Measurements from ENCODE around the gene CPT1C. TPM values are rescaled to one million over a fixed set of nuclear protein-coding genes. Genes with fewer than 3 reads are reported as not detected.

CPT1C gene
- total and polyA plus RNA-seq, 2 of the 8 experiments (the other 6 are each of a cell fraction or from before 2014, with no cell fraction given): 79.6 to 91.8 TPM

DNA sequence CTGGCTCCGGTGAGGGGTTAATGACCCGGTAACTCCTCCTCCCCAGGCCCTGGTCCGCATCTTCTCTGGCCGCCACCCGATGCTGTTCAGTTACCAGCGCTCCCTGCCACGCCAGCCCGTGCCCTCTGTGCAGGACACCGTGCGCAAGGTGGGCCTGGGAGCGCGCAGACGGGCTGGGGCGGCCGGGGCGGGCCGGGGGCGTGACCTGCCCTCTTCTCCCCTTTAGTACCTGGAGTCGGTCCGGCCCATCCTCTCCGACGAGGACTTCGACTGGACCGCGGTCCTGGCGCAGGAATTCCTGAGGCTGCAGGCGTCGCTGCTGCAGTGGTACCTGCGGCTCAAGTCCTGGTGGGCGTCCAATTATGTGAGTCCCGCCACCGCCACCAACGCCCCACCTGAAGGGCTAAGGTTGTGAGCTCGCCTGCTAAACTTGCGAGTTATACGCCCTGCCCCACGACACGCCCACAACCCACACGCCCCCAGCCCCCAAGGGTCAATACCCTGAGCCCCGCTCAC lies 10.4 kb downstream of the CPT1C start:
- ChIA-PET POLR2A (ENCODE audit: partially characterized antibody) (interaction anchor here (0.5 to 1.9 kb wide), 3 partner anchors 11 to 127 kb away, joined by 3 to 8 read pairs (median 4); partner anchors contain the start of gene CPT1C), CTCF (ENCODE audit: partially characterized antibody) (no interaction called here)
- no peaks in the 10 kb centered on the region for H3K79me1 ChIP-seq (ENCODE audit: low read depth, low read length)
- no peak overlapping the region for H4K5ac ChIP-seq (ENCODE audit: insufficient read length, low read depth, low read length)
- H3K56ac ChIP-seq (replicated peaks; ENCODE audit: insufficient read length, low read depth, low read length): no peak overlapping the region
- peaks cover 13 to 29% (median 23%) of the 10 kb centered on the region in 4 experiments for H3K36me3 ChIP-seq (ENCODE audit: control insufficient read depth in 2 of 4, insufficient read depth in 4 of 4, low read length in 3 of 4)
- H4K91ac ChIP-seq (replicated peaks; ENCODE audit: insufficient read length, low read length): no peak overlapping the region
- no peak overlapping the region for H2AFZ ChIP-seq (ENCODE audit: low read length)
- H3K27me3 ChIP-seq (replicated peaks in 1 of 4; ENCODE audit: control insufficient read depth in 3 of 4, extremely low read depth in 1 of 4, insufficient read depth in 3 of 4, low read length in 3 of 4): no peaks in the 10 kb centered on the region
- no peak overlapping the region for H2BK20ac ChIP-seq (ENCODE audit: low read length)
- peaks cover 0 to 1% of the 10 kb centered on the region in 2 experiments for H4K20me1 ChIP-seq (replicated peaks in 1 of 2; ENCODE audit: control insufficient read depth in 1 of 2, insufficient read depth in 2 of 2, low read length in 2 of 2)
- no peak for TF ChIP-seq FOSL1 (IDR thresholded peaks at IDR 0.05; ENCODE audit: insufficient read depth, low read depth, low read length)
- TF ChIP-seq RXRA (IDR thresholded peaks at IDR 0.05; ENCODE audit: insufficient read depth, low read depth, low read length): no peak
- no peak for TF ChIP-seq MAFK (IDR thresholded peaks at IDR 0.05; ENCODE audit: low read depth, low read length)
- no peak for TF ChIP-seq KDM5A (IDR thresholded peaks at IDR 0.05; ENCODE audit: low read length)
- no peak for TF ChIP-seq GTF2F1 (IDR thresholded peaks at IDR 0.05; ENCODE audit: borderline replicate concordance, low read depth, low read length)
- no peak for TF ChIP-seq CBX8 (IDR thresholded peaks at IDR 0.05; ENCODE audit: borderline replicate concordance, low read depth, low read length)
- no peak for TF ChIP-seq TBP (IDR thresholded peaks at IDR 0.05; ENCODE audit: low read depth, low read length)
- TF ChIP-seq POLR2AphosphoS5 (IDR thresholded peaks at IDR 0.05; ENCODE audit: low read depth, low read length): no peak
- no peak for TF ChIP-seq YY1 (IDR thresholded peaks at IDR 0.05; ENCODE audit: low read depth, low read length)
- no peak for TF ChIP-seq PHF8 (conservative IDR thresholded peaks at IDR 0.05; ENCODE audit: low read depth, low read length)
- no peak for TF ChIP-seq KDM1A (IDR thresholded peaks at IDR 0.05; ENCODE audit: borderline replicate concordance, low read length)
- H3K9me3 ChIP-seq (ENCODE audit: insufficient read depth in 2 of 2, low read depth in 1 of 2, low read length in 1 of 2): no peaks in the 10 kb centered on the region
- no peak overlapping the region for H4K8ac ChIP-seq (ENCODE audit: extremely low read depth, insufficient read depth, low read length)
- H2BK5ac ChIP-seq (ENCODE audit: low read depth, low read length): no peak overlapping the region
- H3K23me2 ChIP-seq (ENCODE audit: low read depth, low read length): no peaks in the 10 kb centered on the region
- no peak overlapping the region for H2BK15ac ChIP-seq (ENCODE audit: low read length)
- H3K18ac ChIP-seq (ENCODE audit: extremely low read depth, low read length): no peak overlapping the region
- no peak overlapping the region for H3K4me2 ChIP-seq (ENCODE audit: insufficient read depth in 1 of 2, low read depth in 2 of 2, low read length in 2 of 2)
- H3K4me1 ChIP-seq (replicated peaks in 1 of 4; ENCODE audit: control insufficient read depth in 3 of 4, insufficient read depth in 4 of 4, low read length in 3 of 4): no peaks in the 10 kb centered on the region
- H3K4ac ChIP-seq (replicated peaks; ENCODE audit: insufficient read length, low read depth, low read length): no peak overlapping the region
- H2AK5ac ChIP-seq (ENCODE audit: low read depth, low read length): no peak overlapping the region
- no peak overlapping the region for H3K27ac ChIP-seq (ENCODE audit: low read depth, low read length)
- no peak overlapping the region for H3K9ac ChIP-seq (replicated peaks in 1 of 4; ENCODE audit: extremely low read depth in 1 of 4, low read depth in 3 of 4, low read length in 3 of 4)
- no peak overlapping the region for H2BK12ac ChIP-seq (ENCODE audit: low read depth, low read length)
- no peak overlapping the region for H3K23ac ChIP-seq (ENCODE audit: insufficient read length)
- 94% methylated on average over 35 of the region's 40 CpGs; no CpG with 5 or more reads in 1 of the 2 experiments for WGBS, 2 experiments (ENCODE audit: extremely low coverage in 1 of 2, insufficient coverage in 1 of 2, insufficient read length in 1 of 2, insufficient replicate concordance in 2 of 2, low coverage in 1 of 2, low lambda C conversion rate in 2 of 2, missing lambda C conversion rate in 1 of 2)
- no peak overlapping the region for H2BK120ac ChIP-seq (replicated peaks; ENCODE audit: low read depth, low read length)
- H3K4me3 ChIP-seq (ENCODE audit: extremely low read depth in 1 of 4, insufficient read depth in 2 of 4, low read depth in 3 of 4, low read length in 4 of 4): no peak overlapping the region
- no peak overlapping the region for H3K14ac ChIP-seq (ENCODE audit: insufficient read length)
- H3K79me2 ChIP-seq (ENCODE audit: control insufficient read depth in 1 of 2, insufficient read depth in 2 of 2, low read length in 2 of 2): no peaks in the 10 kb centered on the region; a peak in 1 of 4 replicates
- FAIRE-seq (no peak), DNase-seq (ENCODE audit: low read depth in 1 of 2, low spot score in 2 of 2) (no peak)

Data from H1 (cell line).